GM12891 (cell line): ENCODE results near the gene CHCHD10.

Experiments
- DNase-seq: peaks from one replicate; pipeline ENCODE4 v3.0.0; 2011; ENCODE audit warnings: low spot score; ENCODE audit not compliant: insufficient read length
- FAIRE-seq: peaks from 2 replicates; lab custom pipeline; 2011; peaks lifted over from hg19 to GRCh38; lab: Jason Lieb, UNC
- PAX5 ChIP-seq: IDR thresholded peaks from 2 replicates; pipeline ENCODE4 v1.6.1; 2011; ENCODE audit warnings: low read length, moderate library complexity, mild to moderate bottlenecking; ENCODE audit not compliant: insufficient read depth, severe bottlenecking
- POLR2A ChIP-seq: IDR thresholded peaks from 2 replicates; pipeline ENCODE4 v1.6.1; 2011; ENCODE audit warnings: low read depth, low read length, control low read depth
- POLR2AphosphoS5 ChIP-seq: IDR thresholded peaks from 2 replicates; pipeline ENCODE4 v1.6.1; 2011; ENCODE audit warnings: low read depth, low read length, control low read depth
- POU2F2 ChIP-seq: IDR thresholded peaks from 2 replicates; pipeline ENCODE4 v1.6.1; 2011; ENCODE audit warnings: low read depth, mild to moderate bottlenecking, control low read depth, low read length, moderate library complexity
- SPI1 ChIP-seq: IDR thresholded peaks from 2 replicates; pipeline ENCODE4 v1.6.1; 2011; ENCODE audit warnings: low read depth, low read length, control low read depth
- TAF1 ChIP-seq: IDR thresholded peaks from 2 replicates; pipeline ENCODE4 v1.6.1; 2011; ENCODE audit warnings: low read depth, low read length, control low read depth

The CHCHD10 gene

GRCh38 chr22:23780146-23780748, 12.5 kb upstream of the CHCHD10 start:
- FAIRE-seq (no peak), DNase-seq (no peak)
- TF ChIP-seq TAF1 (no peak), POU2F2 (no peak), POLR2AphosphoS5 (no peak), POLR2A (no peak), PAX5 (no peak), SPI1 (no peak)

- DNase-seq (no peak), FAIRE-seq (no peak)
- no peak for TF ChIP-seq POU2F2
- TF ChIP-seq POLR2AphosphoS5: no peak
- TF ChIP-seq PAX5: no peak
- TF ChIP-seq SPI1: no peak
- TF ChIP-seq POLR2A: no peak
- no peak for TF ChIP-seq TAF1
Measured at GRCh38 chr22:23779731-23780130, 12.0 kb upstream of the CHCHD10 start.

- no peak for TF ChIP-seq TAF1
- no peak for TF ChIP-seq POLR2AphosphoS5
- TF ChIP-seq POLR2A: no peak
- TF ChIP-seq POU2F2: no peak
- no peak for TF ChIP-seq PAX5
- no peak for TF ChIP-seq SPI1
- FAIRE-seq (no peak), DNase-seq (no peak)
Measured at GRCh38 chr22:23779083-23779482, 11.3 kb upstream of the CHCHD10 start.

- FAIRE-seq: no peak
- DNase-seq: no peak
- TF ChIP-seq SPI1 (no peak), PAX5 (no peak), TAF1 (no peak), POLR2AphosphoS5 (no peak), POLR2A (no peak), POU2F2 (no peak)
Measured at GRCh38 chr22:23778577-23778900, 10.8 kb upstream of the CHCHD10 start.

- TF ChIP-seq POU2F2 (no peak), POLR2AphosphoS5 (no peak), POLR2A (no peak), PAX5 (no peak), SPI1 (no peak)
- FAIRE-seq (no peak), DNase-seq (no peak)
Measured at GRCh38 chr22:23777776-23778576, 10.2 kb upstream of the CHCHD10 start.

GRCh38 chr22:23775779-23776375, 8.1 kb upstream of the CHCHD10 start:
- DNase-seq: no peak
- TF ChIP-seq POU2F2 (no peak), TAF1 (no peak), POLR2AphosphoS5 (no peak), PAX5 (no peak), SPI1 (no peak), POLR2A (no peak)
- FAIRE-seq: no peak

GRCh38 chr22:23774922-23775436, 7.2 kb upstream of the CHCHD10 start:
- FAIRE-seq (no peak), DNase-seq (no peak)
- TF ChIP-seq SPI1: no peak
- TF ChIP-seq PAX5: no peak
- no peak for TF ChIP-seq POLR2AphosphoS5
- no peak for TF ChIP-seq TAF1
- no peak for TF ChIP-seq POU2F2
- TF ChIP-seq POLR2A: no peak

GRCh38 chr22:23774114-23774921, 6.5 kb upstream of the CHCHD10 start:
- TF ChIP-seq POU2F2 (no peak), TAF1 (no peak)
- DNase-seq (no peak), FAIRE-seq (no peak)

GRCh38 chr22:23773483-23774113, 5.8 kb upstream of the CHCHD10 start:
- no peak for DNase-seq
- no peak for FAIRE-seq

More at GRCh38 chr22:23773483-23774113, 5.8 kb upstream of the CHCHD10 start:
- TF ChIP-seq POU2F2: no peak
- TF ChIP-seq POLR2AphosphoS5: no peak
- TF ChIP-seq POLR2A: no peak
